NB4 (cell line): Measurements from ENCODE around the gene SMURF1.

ENCODE experiments used
- POLR2A ChIP-seq: IDR thresholded peaks from 2 replicates; pipeline ENCODE4 v1.6.1; 2011; ENCODE audit warnings: mild to moderate bottlenecking; ENCODE audit not compliant: insufficient read length; ENCODE audit errors: extremely low read depth
- TF ChIP-seq, protein P1 (sequence below): IDR thresholded peaks from one replicate; pipeline ENCODE4 v1.5.1; 2012; ENCODE audit warnings: low read depth, low read length
- TF ChIP-seq, protein P2 (sequence below): IDR thresholded peaks from 2 replicates; pipeline ENCODE4 v1.6.1; 2011; ENCODE audit warnings: low read depth, low read length

DNA sequence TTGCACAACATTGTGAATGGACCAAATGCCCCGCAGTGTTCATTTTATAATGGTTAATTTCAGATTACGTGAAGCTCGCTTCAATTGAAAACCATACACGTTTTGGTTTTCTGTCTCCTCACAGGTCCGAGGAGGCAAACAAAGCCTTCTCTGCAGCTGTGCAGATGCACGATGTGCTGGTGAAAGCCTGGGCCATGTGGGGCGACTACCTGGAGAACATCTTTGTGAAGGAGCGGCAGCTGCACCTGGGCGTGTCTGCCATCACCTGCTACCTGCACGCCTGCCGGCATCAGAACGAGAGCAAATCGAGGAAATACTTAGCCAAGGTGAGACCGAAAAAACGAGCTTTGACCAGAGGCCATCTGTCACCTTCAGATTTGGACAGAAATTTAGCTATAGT lies 155.3 kb downstream of the SMURF1 start:
- TF ChIP-seq, protein P1, sequence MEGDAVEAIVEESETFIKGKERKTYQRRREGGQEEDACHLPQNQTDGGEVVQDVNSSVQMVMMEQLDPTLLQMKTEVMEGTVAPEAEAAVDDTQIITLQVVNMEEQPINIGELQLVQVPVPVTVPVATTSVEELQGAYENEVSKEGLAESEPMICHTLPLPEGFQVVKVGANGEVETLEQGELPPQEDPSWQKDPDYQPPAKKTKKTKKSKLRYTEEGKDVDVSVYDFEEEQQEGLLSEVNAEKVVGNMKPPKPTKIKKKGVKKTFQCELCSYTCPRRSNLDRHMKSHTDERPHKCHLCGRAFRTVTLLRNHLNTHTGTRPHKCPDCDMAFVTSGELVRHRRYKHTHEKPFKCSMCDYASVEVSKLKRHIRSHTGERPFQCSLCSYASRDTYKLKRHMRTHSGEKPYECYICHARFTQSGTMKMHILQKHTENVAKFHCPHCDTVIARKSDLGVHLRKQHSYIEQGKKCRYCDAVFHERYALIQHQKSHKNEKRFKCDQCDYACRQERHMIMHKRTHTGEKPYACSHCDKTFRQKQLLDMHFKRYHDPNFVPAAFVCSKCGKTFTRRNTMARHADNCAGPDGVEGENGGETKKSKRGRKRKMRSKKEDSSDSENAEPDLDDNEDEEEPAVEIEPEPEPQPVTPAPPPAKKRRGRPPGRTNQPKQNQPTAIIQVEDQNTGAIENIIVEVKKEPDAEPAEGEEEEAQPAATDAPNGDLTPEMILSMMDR: no peak
- no peak for TF ChIP-seq POLR2A
- TF ChIP-seq, protein P2, sequence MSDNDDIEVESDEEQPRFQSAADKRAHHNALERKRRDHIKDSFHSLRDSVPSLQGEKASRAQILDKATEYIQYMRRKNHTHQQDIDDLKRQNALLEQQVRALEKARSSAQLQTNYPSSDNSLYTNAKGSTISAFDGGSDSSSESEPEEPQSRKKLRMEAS: no peak
